HL-60 (cell line): ENCODE results near the gene PRIMA1.

Source experiments
- DNase-seq, 2 experiments: peaks; one replicate each; pipeline ENCODE4 v3.0.0-alpha.2; 2010 to 2020; ENCODE audit warnings: low read depth in 1 of 2, low spot score in 1 of 2
- H3K27ac ChIP-seq: fragments of 250-450 bp; sonication (Bioruptor Pico); replicated peaks from 2 replicates; pipeline ENCODE4 v1.5.1; 2020; ENCODE audit warnings: mild to moderate bottlenecking, moderate library complexity
- H3K27me3 ChIP-seq: fragments of 250-450 bp; sonication (Bioruptor Pico); 2 replicates; pipeline ENCODE4 v1.5.1; 2021; ENCODE audit warnings: mild to moderate bottlenecking, moderate library complexity; ENCODE audit not compliant: insufficient read depth, poor library complexity, severe bottlenecking
- H3K4me3 ChIP-seq: replicated peaks from 2 replicates; pipeline ENCODE4 v1.5.1; 2011; ENCODE audit warnings: mild to moderate bottlenecking, control low read depth, low read length; ENCODE audit not compliant: insufficient read depth
- CTCF ChIP-seq: IDR thresholded peaks from one replicate; pipeline ENCODE4 v1.5.1; 2011; ENCODE audit warnings: low read length, control low read depth, inconsistent platforms; ENCODE audit not compliant: insufficient read depth
- GABPA ChIP-seq: IDR thresholded peaks from 2 replicates; pipeline ENCODE4 v1.6.1; 2012; ENCODE audit warnings: low read depth
- POLR2AphosphoS5 ChIP-seq: IDR thresholded peaks from 2 replicates; pipeline ENCODE4 v1.6.1; 2012; ENCODE audit warnings: low read depth
- REST ChIP-seq: IDR thresholded peaks from 2 replicates; pipeline ENCODE4 v1.6.1; 2012; ENCODE audit warnings: low read depth; ENCODE audit not compliant: insufficient replicate concordance
- SPI1 ChIP-seq: IDR thresholded peaks from 2 replicates; pipeline ENCODE4 v1.6.1; 2012; ENCODE audit warnings: low read depth, mild to moderate bottlenecking, borderline replicate concordance

PRIMA1 gene

GRCh38 chr14:93727039-93727740 is 61.1 kb downstream of the PRIMA1 start:
- TF ChIP-seq CTCF (no peak), SPI1 (no peak), REST (no peak), POLR2AphosphoS5 (no peak), GABPA (no peak)
- peaks cover 5% of the 10 kb centered on the region for H3K27me3 ChIP-seq
- no peak overlapping the region for H3K27ac ChIP-seq
- H3K4me3 ChIP-seq = no peak overlapping the region
- DNase-seq = no peak

- H3K27me3 ChIP-seq = peaks cover 3% of the 10 kb centered on the region
- no peak overlapping the region for H3K4me3 ChIP-seq
- no peak overlapping the region for H3K27ac ChIP-seq
- no peak for DNase-seq
- TF ChIP-seq REST (no peak), SPI1 (no peak), GABPA (no peak), POLR2AphosphoS5 (no peak)
Observed at GRCh38 chr14:93725993-93726392, 62.3 kb downstream of the PRIMA1 start.

- no peak overlapping the region for H3K4me3 ChIP-seq
- TF ChIP-seq CTCF = no peak
- TF ChIP-seq GABPA = no peak
- TF ChIP-seq REST = no peak
- TF ChIP-seq POLR2AphosphoS5 = no peak
- H3K27me3 ChIP-seq = no peaks in the 10 kb centered on the region
- no peak for DNase-seq
- no peak overlapping the region for H3K27ac ChIP-seq
Observed at GRCh38 chr14:93725002-93725582, 63.2 kb downstream of the PRIMA1 start.
